ENCODE data around the gene MTMR3.
"Not testable (repeated sequence)": the region's sequence is repeated elsewhere in the genome, so short reads cannot be mapped to it uniquely, and the experiment has no call there.

The MTMR3 gene

GRCh38 chr22:30054067-30054763 is 171.2 kb downstream of the MTMR3 start:
- DNase-seq (ENCODE audit: low read depth) = no peak

DNA sequence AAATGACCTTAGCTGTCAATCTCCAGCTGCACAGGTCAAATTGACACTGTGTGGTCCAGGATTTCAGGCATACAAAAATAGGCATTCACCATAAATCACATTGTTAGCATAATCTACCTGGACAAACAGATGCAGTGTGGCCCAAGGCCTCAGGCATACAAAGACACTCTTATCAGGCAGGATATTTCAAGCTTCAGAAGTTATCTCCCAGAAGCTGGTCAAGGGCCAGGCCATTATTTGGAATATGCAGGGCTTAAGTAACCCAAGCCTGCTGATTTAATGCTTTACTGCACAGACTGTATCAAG is 171.7 kb downstream of the MTMR3 start:
- no peak for DNase-seq (ENCODE audit: low read depth)

GRCh38 chr22:30056015-30056414 is 173.0 kb downstream of the MTMR3 start:
- DNase-seq (ENCODE audit: low read depth) = no peak

DNA sequence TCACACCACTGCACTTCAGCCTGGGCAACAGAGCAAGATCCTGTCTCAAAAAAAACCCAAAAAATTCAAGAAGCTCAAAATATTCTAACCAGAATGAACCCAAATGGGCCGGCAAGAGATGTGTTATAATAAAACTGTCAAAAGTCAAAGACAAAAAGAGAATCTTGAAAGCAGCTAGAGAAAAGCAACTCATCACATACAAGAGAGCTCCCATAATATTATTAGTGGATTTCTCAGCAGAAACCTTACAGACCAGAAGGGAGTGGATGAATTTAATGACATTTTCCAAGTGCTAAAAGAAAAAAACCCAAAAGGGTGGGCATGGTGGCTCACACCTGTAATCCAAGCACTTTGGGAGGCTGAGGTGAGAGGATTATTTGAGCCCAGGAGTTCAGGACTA is 174.4 kb downstream of the MTMR3 start:
- DNase-seq (ENCODE audit: low read depth) = no peak

DNA sequence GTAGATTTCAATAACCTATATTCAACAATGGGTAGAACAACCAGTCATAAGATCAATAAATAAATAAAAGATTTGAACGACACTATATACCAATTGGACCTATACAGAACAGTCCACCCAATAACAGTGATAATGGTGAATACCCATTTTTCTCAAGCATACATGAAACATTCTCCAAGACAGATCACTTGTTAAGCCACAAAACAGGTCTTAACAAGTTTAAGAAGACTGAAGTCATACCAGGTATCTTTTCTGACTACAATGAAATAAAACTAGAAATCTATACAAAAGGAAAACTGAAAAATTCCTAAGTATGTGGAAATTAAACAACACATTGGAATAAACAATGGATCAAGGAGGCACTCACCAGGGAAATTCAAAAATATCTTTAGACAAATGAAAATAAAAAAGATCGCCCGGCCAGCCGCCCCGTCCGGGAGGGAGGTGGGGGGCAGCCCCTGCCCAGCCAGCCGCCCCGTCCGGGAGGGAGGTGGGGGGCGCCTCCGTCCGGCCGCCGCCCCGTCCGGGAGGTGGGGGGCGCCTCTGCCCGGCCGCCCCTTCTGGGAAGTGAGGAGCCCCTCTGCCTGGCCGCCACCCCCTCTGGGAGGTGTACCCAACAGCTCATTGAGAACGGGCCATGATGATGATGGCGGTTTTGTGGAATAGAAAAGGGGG is 176.5 kb downstream of the MTMR3 start:
- DNase-seq (ENCODE audit: low read depth) = not testable (repeated sequence)

- DNase-seq (ENCODE audit: low read depth) = not testable (repeated sequence)
Observed at GRCh38 chr22:30061094-30061493, 178.1 kb downstream of the MTMR3 start.

GRCh38 chr22:30062259-30062658 is 179.3 kb downstream of the MTMR3 start:
- no peak for DNase-seq (ENCODE audit: low read depth)

DNA sequence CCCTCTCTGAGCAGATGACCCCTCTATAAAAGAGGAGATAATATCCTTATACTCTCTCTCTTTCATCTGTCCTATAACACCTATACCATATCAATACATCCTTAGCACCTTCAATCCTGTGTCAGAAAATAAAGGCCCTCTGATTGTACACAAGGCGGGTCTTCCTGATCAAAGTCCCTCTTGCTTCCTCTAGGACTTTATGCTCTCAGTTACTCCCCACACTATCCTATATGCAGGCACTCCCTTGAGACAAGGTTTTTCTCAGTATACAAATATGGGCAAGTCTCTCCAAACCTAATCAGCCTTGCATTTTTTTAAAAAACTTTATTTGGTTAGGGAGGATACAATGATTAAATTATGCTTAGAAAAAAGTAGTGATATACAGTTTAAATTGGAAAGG is 180.0 kb downstream of the MTMR3 start:
- no peak for DNase-seq (ENCODE audit: low read depth)

GRCh38 chr22:30064172-30064571 is 181.2 kb downstream of the MTMR3 start:
- no peak for DNase-seq (ENCODE audit: low read depth)

GRCh38 chr22:30073743-30074142 is 190.8 kb downstream of the MTMR3 start:
- DNase-seq (ENCODE audit: low read depth) = no peak

- DNase-seq (ENCODE audit: low read depth) = no peak
Observed at GRCh38 chr22:30074147-30074546, 191.2 kb downstream of the MTMR3 start.

DNA sequence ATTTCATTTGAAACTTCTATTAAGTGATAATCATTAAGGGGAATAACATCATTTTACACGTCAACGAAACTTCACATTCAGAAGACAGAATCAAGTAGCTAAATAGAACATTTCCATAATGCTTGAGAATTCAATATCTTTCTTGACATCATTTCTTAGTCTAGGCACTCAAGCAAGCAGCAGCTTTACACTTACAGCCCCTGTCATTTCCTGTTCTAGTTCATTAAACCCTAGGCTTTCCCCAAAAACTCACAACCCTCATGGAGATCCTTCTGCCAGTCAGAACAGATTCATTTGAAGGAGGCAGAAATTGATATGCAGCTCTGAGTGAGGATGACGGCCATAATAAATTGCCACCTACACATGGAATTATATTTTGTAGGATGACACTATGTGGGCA is 192.0 kb downstream of the MTMR3 start:
- no peak for DNase-seq (ENCODE audit: low read depth)

DNA sequence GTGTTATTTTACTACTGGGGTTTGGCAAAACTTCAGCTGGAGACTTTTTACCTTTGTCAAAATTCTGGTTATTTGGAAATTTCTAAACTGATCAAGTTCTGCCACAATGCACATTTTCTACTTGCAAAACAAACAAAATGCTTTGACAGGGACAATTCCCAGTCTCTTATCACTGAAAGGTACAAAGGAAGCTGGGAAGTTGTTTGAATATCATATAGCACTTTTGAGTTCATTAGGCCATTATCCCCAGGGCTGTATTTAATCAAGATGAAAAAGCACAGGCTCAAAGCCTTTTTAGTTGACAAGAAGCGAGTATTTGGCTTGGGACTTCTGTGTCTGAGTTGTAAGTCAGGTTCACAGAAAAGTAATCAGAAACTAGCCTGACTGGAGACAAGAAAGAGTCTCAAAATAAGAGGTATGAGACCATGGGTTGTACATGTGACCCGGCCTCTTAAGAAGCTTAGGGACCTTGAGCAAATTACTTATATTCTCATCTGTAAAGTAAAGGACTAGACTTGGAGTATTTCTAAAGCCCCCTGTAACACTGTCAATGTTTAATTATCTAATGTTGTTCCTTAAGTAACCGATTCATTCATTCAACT is 194.4 kb downstream of the MTMR3 start:
- no peak for DNase-seq (ENCODE audit: low read depth)

- no peak for DNase-seq (ENCODE audit: low read depth)
Observed at GRCh38 chr22:30078320-30079311, 195.6 kb downstream of the MTMR3 start.

- DNase-seq (ENCODE audit: low read depth) = peak; percentile 11
Observed at GRCh38 chr22:30079952-30080533, 197.1 kb downstream of the MTMR3 start, which contains the start of gene HORMAD2. Gene HORMAD2, plus strand, starts transcription at chr22:30080464. Its CDS starts 13,489 bp downstream, at chr22:30093953.
